ENCODE results near the gene OSBPL1A. TPM values are rescaled to one million over a fixed set of nuclear protein-coding genes. Genes with fewer than 3 reads are reported as not detected.

Gene OSBPL1A
- polyA plus RNA-seq, 1 of the 3 experiments (the other 2 are of a cell fraction) = 21.3 TPM

- 26% methylated on average over 3 of the region's 3 CpGs for WGBS (ENCODE audit: low lambda C conversion rate)
- ChIA-PET CTCF (no interaction called here), POLR2A (interaction anchor here (0.7 to 1.9 kb wide), 6 partner anchors 10 to 69 kb away, joined by 3 to 11 read pairs (median 4); partner anchors contain the start of gene OSBPL1A)
- H3K9me2 ChIP-seq = no peaks in the 10 kb centered on the region
- peak; percentile 48 for DNase-seq
- peak overlapping the region; percentile 68 to 88 for H3K4me3 ChIP-seq (ENCODE audit: low read depth in 2 of 2, low read length in 1 of 2)
- no peaks in the 10 kb centered on the region for H3K27me3 ChIP-seq (ENCODE audit: insufficient read depth)
- peaks cover 14 to 18% of the 10 kb centered on the region in 2 experiments for H3K36me3 ChIP-seq (replicated peaks in 1 of 2; ENCODE audit: control insufficient read depth in 1 of 2, insufficient read depth in 2 of 2, low read length in 1 of 2)
- peak overlapping the region in 1 of 2 experiments; percentile 92; a peak in 2 of 4 replicates for H3K27ac ChIP-seq (ENCODE audit: low read depth in 2 of 2, low read length in 1 of 2)
- H4K20me1 ChIP-seq (ENCODE audit: insufficient read depth) = no peaks in the 10 kb centered on the region
- TF ChIP-seq RFX5 (IDR thresholded peaks at IDR 0.05; ENCODE audit: low read length) = no peak
- no peak for TF ChIP-seq USF1 (IDR thresholded peaks at IDR 0.05; ENCODE audit: borderline replicate concordance, low read depth)
- TF ChIP-seq NFIC (IDR thresholded peaks at IDR 0.05; ENCODE audit: borderline replicate concordance) = no peak
- TF ChIP-seq IRF3 (IDR thresholded peaks at IDR 0.05; ENCODE audit: low read depth, low read length) = no peak
- no peak for TF ChIP-seq ZBTB33 (IDR thresholded peaks at IDR 0.05; ENCODE audit: borderline replicate concordance, low read depth)
- no peak for TF ChIP-seq RCOR1 (IDR thresholded peaks at IDR 0.05; ENCODE audit: low read length)
- TF ChIP-seq GABPA (IDR thresholded peaks at IDR 0.05; ENCODE audit: low read depth) = no peak
- no peak for TF ChIP-seq USF2 (IDR thresholded peaks at IDR 0.05; ENCODE audit: borderline replicate concordance, low read depth, low read length)
- TF ChIP-seq SMC3 (IDR thresholded peaks at IDR 0.05; ENCODE audit: low read depth, low read length) = no peak
- no peak for TF ChIP-seq EZH2phosphoT487 (IDR thresholded peaks at IDR 0.05; ENCODE audit: borderline replicate concordance, low read depth)
- TF ChIP-seq REST (IDR thresholded peaks at IDR 0.05; ENCODE audit: low read depth, low read length) = no peak
- TF ChIP-seq ELF1 (IDR thresholded peaks at IDR 0.05) = no peak
- TF ChIP-seq RXRA (IDR thresholded peaks at IDR 0.05; ENCODE audit: borderline replicate concordance, low read depth) = no peak
- no peak for TF ChIP-seq MXI1 (IDR thresholded peaks at IDR 0.05; ENCODE audit: low read depth, low read length)
- TF ChIP-seq TAF1 (IDR thresholded peaks at IDR 0.05; ENCODE audit: borderline replicate concordance, low read depth, low read length) = no peak
- no peak for TF ChIP-seq CTCF (IDR thresholded peaks at IDR 0.05)
- H3K4me1 ChIP-seq (ENCODE audit: control insufficient read depth in 1 of 2, insufficient read depth in 2 of 2, low read depth in 1 of 2, low read length in 1 of 2) = peaks cover 0 to 7% of the 10 kb centered on the region in 2 experiments; a peak in 2 of 4 replicates
- no peaks in the 10 kb centered on the region for H3K9me3 ChIP-seq
- H3K9ac ChIP-seq = peak overlapping the region; percentile 81; the same call in 1 of the 2 replicates
- H3K79me2 ChIP-seq (ENCODE audit: insufficient read depth) = peaks cover 5% of the 10 kb centered on the region; the same call in 1 of the 2 replicates
- H2AFZ ChIP-seq (ENCODE audit: low read depth) = peak overlapping the region; percentile 96
- H3F3A ChIP-seq (replicated peaks; ENCODE audit: insufficient read depth) = no peaks in the 10 kb centered on the region
- H3K4me2 ChIP-seq = peak overlapping the region; percentile 85
These were observed 29.9 kb upstream of the OSBPL1A start for GRCh38 chr18:24427484-24427883.

All from SK-N-SH (cell line).